ENCODE data around the gene OCRL. TPM values are rescaled to one million over a fixed set of nuclear protein-coding genes. Genes with fewer than 3 reads are reported as not detected.

Gene OCRL
- total and polyA plus RNA-seq, 2 of the 13 experiments (the other 11 are each of a cell fraction or from before 2014, with no cell fraction given), result 13.4 to 32.0 TPM

- TF ChIP-seq ZNF260 (CRISPR knock-in tag; IDR thresholded peaks at IDR 0.05; ENCODE audit: borderline replicate concordance, low read depth) (no peak), SMAD9 (CRISPR knock-in tag; IDR thresholded peaks at IDR 0.05) (no peak), DPF2 (CRISPR knock-in tag; IDR thresholded peaks at IDR 0.05; ENCODE audit: borderline replicate concordance, low read depth) (peak; percentile 76), MTA1 (CRISPR knock-in tag; IDR thresholded peaks at IDR 0.05; ENCODE audit: borderline replicate concordance) (no peak), GATAD2A (CRISPR knock-in tag; IDR thresholded peaks at IDR 0.05) (peak; percentile 55), ELF3 (CRISPR knock-in tag; IDR thresholded peaks at IDR 0.05) (no peak), ZNF776 (CRISPR knock-in tag; IDR thresholded peaks at IDR 0.05) (no peak), ZNF275 (CRISPR knock-in tag; IDR thresholded peaks at IDR 0.05; ENCODE audit: borderline replicate concordance) (no peak), ZNF788 (CRISPR knock-in tag; IDR thresholded peaks at IDR 0.05; ENCODE audit: borderline replicate concordance) (no peak), ZNF629 (CRISPR knock-in tag; conservative IDR thresholded peaks at IDR 0.05) (no peak), YEATS4 (CRISPR knock-in tag; IDR thresholded peaks at IDR 0.05; ENCODE audit: borderline replicate concordance) (no peak), DRAP1 (CRISPR knock-in tag; IDR thresholded peaks at IDR 0.05) (no peak), EP300 (IDR thresholded peaks at IDR 0.05; ENCODE audit: low read depth in 2 of 2, low read length in 2 of 2) (peak in 1 of 2 experiments; percentile 87; a peak in 2 of 4 replicates), EP300 (CRISPR knock-in tag; IDR thresholded peaks at IDR 0.05; ENCODE audit: borderline replicate concordance) (no peak), MTF1 (CRISPR knock-in tag; IDR thresholded peaks at IDR 0.05) (no peak), MXD4 (CRISPR knock-in tag; IDR thresholded peaks at IDR 0.05) (no peak), ZHX2 (IDR thresholded peaks at IDR 0.05; ENCODE audit: low read depth) (no peak), ZHX2 (CRISPR knock-in tag; IDR thresholded peaks at IDR 0.05; ENCODE audit: borderline replicate concordance) (no peak), TEAD3 (CRISPR knock-in tag; optimal IDR thresholded peaks at IDR 0.05; ENCODE audit: borderline replicate concordance) (peak; percentile 92), ZNF20 (CRISPR knock-in tag; IDR thresholded peaks at IDR 0.05) (no peak), SP5 (CRISPR knock-in tag; IDR thresholded peaks at IDR 0.05; ENCODE audit: borderline replicate concordance, low read depth) (no peak), IKZF4 (CRISPR knock-in tag; IDR thresholded peaks at IDR 0.05; ENCODE audit: borderline replicate concordance, low read depth, not compliant biosample characterization) (no peak), TSC22D2 (CRISPR knock-in tag; IDR thresholded peaks at IDR 0.05; ENCODE audit: borderline replicate concordance) (no peak), NKX3-1 (CRISPR knock-in tag; IDR thresholded peaks at IDR 0.05) (no peak), ZNF572 (CRISPR knock-in tag; IDR thresholded peaks at IDR 0.05) (no peak), PHF21A (CRISPR knock-in tag; IDR thresholded peaks at IDR 0.05) (peak; percentile 26; the same call in 1 of the 2 replicates)
Measured at GRCh38 chrX:129585691-129586090, 45.6 kb downstream of the OCRL start (continued).

Data from HepG2 (cell line).